ENCODE results near the gene SDS. TPM values are rescaled to one million over a fixed set of nuclear protein-coding genes. Genes with fewer than 3 reads are reported as not detected.

SDS gene
- total and polyA plus RNA-seq, 12 donors = 1.8 to 188 (median 3.4) TPM

DNA sequence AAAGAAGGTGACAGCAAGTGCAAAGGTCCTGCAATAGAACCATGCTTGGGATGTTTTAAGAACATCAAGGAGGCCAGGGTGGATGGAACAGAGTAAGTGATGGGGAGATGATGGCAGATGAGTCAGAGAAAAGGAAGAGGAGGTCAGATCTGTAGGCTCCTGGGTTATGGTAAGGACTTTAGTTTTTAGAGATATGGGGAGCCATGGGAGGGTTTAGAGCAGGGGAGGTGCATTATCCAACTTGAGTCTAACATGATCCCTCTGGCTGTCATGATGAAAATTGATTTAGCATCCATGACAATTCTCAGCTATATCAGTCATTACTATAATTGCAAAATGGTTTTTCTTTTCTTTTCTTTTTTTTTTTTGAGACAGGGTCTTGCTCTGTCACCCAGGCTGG, 52.6 kb downstream of the SDS start:
- Histone ChIP-seq H3K27me3 (no peaks in the 10 kb centered on the region), H3K36me3 (replicated peaks in 1 of 2) (no peaks in the 10 kb centered on the region), H3K27ac (no peak overlapping the region), H3K4me3 (no peak overlapping the region), H3K9me3 (replicated peaks in 1 of 3) (no peaks in the 10 kb centered on the region), H3K4me1 (replicated peaks in 1 of 2) (peaks cover 19 to 24% of the 10 kb centered on the region in 2 donors)
- no peak for TF ChIP-seq POLR2A (IDR thresholded peaks at IDR 0.05)
- TF ChIP-seq, protein P1, sequence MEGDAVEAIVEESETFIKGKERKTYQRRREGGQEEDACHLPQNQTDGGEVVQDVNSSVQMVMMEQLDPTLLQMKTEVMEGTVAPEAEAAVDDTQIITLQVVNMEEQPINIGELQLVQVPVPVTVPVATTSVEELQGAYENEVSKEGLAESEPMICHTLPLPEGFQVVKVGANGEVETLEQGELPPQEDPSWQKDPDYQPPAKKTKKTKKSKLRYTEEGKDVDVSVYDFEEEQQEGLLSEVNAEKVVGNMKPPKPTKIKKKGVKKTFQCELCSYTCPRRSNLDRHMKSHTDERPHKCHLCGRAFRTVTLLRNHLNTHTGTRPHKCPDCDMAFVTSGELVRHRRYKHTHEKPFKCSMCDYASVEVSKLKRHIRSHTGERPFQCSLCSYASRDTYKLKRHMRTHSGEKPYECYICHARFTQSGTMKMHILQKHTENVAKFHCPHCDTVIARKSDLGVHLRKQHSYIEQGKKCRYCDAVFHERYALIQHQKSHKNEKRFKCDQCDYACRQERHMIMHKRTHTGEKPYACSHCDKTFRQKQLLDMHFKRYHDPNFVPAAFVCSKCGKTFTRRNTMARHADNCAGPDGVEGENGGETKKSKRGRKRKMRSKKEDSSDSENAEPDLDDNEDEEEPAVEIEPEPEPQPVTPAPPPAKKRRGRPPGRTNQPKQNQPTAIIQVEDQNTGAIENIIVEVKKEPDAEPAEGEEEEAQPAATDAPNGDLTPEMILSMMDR (IDR thresholded peaks at IDR 0.05) = no peak
- DNase-seq = no peak
- intact Hi-C loops (cut with DNase I) = no loop called here

DNA sequence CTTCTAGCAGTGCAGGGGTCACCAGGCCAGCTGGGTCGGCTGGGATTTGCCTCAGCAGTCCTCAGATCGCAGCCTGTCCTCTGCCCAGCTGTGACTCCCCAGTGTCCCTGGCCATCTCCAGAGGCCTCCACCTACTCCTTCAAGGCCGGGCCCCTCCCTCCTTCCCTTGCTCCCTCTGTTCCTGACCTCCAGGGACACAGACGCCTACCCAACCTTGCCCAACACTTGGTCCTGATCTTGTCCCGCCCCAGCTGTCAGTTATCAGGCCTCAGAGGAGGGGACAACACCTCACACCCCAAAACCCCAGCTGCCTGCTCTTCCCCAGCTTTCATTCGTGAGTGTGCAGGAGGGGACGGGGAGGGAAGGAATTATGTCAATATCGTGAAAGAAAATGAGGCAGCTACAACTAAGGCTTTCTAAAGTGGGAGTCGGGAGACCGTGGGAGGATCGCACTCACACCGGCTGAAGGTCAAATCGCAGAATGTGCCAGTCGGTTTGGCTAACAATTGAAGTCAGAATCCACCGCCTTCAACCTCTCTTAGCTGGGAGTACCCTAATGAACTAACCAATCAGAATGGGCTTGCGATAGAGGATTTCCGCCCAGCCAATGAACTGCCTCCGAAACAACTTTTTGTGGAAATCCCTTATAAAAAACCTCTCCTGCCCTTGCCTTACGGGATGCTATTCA, 54.7 kb downstream of the SDS start:
- Histone ChIP-seq H3K27me3 (no peaks in the 10 kb centered on the region), H3K36me3 (replicated peaks in 1 of 2) (no peaks in the 10 kb centered on the region), H3K4me3 (no peak overlapping the region), H3K27ac (peak overlapping the region in 4 of 5 donors; percentile 26 to 62 (median 48)), H3K4me1 (replicated peaks in 1 of 2) (peaks cover 10% of the 10 kb centered on the region in 2 donors), H3K9me3 (replicated peaks in 1 of 3) (no peaks in the 10 kb centered on the region)
- peak in 6 of 7 donors; percentile 50 to 77 (median 60) for DNase-seq
- 30 to 53% (median 35%) methylated on average over 18 to 19 of the region's 19 CpGs for WGBS, 4 donors
- intact Hi-C loops (cut with DNase I) = no loop called here
- TF ChIP-seq, protein P1 (IDR thresholded peaks at IDR 0.05) = no peak
- TF ChIP-seq POLR2A (IDR thresholded peaks at IDR 0.05) = no peak

DNA sequence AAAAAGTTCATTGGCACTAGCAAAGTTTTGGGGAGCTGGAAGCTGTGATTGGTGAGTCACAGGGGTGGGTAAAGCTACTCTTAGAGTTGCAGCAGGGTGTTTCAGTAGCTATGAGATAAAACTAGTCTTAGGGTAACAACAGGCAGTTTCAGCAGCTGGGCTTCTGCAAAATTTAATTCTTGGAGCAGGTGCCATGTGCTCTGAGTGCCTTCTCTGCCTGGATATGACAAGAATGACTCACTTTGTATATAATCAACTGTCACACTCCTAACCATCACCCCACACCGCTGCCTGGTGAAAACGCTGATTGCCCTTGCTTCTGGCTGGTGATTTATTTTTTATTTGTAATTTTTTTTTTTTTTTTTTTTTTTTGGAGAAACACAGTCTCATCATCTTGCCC, 55.8 kb downstream of the SDS start:
- intact Hi-C loops (cut with DNase I) = no loop called here
- DNase-seq = peak in 3 of 7 donors; percentile 36 to 50 (median 42)
- H3K27me3 ChIP-seq = no peaks in the 10 kb centered on the region
- H3K27ac ChIP-seq = peak overlapping the region in 2 of 5 donors; percentile 31 to 60
- H3K9me3 ChIP-seq (replicated peaks in 1 of 3) = no peaks in the 10 kb centered on the region
- H3K4me3 ChIP-seq = no peak overlapping the region
- no peak for TF ChIP-seq POLR2A (IDR thresholded peaks at IDR 0.05)
- TF ChIP-seq, protein P1 (IDR thresholded peaks at IDR 0.05) = no peak
- WGBS, 4 donors = 41 to 60% (median 55%) methylated on average over 2 of the region's 2 CpGs
- no peaks in the 10 kb centered on the region for H3K36me3 ChIP-seq (replicated peaks in 1 of 2)
- H3K4me1 ChIP-seq (replicated peaks in 1 of 2) = peaks cover 10% of the 10 kb centered on the region in 2 donors

DNA sequence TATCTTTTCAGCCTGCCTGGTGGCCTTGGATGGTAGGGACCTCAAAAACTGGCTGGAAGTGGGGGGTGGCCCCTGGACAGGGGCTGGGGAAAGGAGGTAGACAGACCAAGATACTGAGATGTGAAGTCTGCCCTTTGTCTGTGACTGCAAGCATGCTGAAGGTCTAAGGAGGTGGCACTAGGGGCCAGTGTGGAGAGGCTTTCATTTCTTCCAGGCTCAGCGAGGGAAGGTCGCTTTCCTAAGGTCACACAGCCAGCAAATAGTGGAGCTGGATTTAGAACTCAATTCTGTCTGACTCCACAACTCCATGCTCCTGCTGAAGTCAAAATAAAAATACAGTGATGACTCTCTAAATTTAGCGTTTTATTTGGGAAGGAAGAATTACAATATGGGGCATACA, 56.6 kb downstream of the SDS start:
- Histone ChIP-seq H3K9me3 (replicated peaks in 1 of 3) (no peaks in the 10 kb centered on the region), H3K4me3 (no peak overlapping the region), H3K4me1 (replicated peaks in 1 of 2) (peaks cover 10% of the 10 kb centered on the region in 2 donors), H3K27ac (no peak overlapping the region), H3K36me3 (replicated peaks in 1 of 2) (no peaks in the 10 kb centered on the region), H3K27me3 (no peaks in the 10 kb centered on the region)
- DNase-seq = no peak
- TF ChIP-seq, protein P1 (IDR thresholded peaks at IDR 0.05) = no peak
- TF ChIP-seq POLR2A (IDR thresholded peaks at IDR 0.05) = no peak
- intact Hi-C loops (cut with DNase I) = no loop called here
- WGBS, 4 donors = 76 to 84% (median 80%) methylated on average over 3 of the region's 3 CpGs

Data from adrenal gland (tissue), 12 donors.